ENCODE data around the gene BAD.

Gene BAD

GRCh38 chr11:64275031-64275800 lies 9.2 kb downstream of the BAD start:
- DNase-seq, result no peak

GRCh38 chr11:64269540-64270220 lies 14.8 kb downstream of the BAD start:
- peak; percentile 98 for DNase-seq

GRCh38 chr11:64268893-64269539 lies 15.4 kb downstream of the BAD start:
- peak; percentile 34 for DNase-seq

DNA sequence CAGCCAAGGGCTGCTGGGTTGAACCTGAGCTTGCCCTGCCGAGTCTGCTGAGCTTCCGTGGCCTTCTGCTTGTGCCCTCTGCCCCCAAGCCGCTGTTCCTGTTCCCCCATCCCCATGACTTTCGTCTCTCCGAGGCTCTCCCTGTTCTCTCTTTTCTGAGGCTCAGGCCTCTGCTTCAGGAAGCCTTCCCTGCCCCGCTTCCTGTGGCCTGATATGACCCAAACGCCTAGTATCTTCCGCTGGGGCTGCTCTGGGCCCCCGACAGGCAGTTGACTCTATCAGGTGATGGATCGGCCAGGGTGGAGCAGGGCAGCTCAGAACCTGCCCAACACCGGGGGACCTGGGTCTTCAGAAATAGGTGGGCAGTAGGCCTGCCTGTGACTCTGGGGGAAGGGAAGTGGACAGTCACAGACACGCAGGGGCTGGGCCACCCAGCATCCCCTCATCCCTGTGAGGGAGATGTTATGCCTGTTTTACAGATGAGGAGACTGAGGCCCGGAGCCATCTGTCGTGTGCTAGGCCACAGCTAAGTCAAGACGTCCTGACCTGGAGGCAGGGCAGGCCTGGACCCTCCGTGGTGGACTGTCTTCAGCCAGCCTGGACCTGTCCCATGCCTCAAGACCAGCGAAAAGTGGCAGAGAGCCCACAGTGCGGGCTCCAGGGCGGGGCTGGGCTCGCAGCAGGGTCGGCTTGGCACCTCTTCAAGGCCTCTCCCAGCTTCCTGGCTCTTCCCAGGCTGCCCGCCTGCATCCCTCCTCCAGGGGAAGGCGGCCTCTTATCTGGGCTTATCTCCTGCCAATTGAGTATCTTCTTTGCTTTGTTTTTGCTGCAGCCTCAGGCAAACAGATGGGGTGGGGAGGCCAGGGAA lies 16.2 kb downstream of the BAD start:
- DNase-seq, result no peak

DNA sequence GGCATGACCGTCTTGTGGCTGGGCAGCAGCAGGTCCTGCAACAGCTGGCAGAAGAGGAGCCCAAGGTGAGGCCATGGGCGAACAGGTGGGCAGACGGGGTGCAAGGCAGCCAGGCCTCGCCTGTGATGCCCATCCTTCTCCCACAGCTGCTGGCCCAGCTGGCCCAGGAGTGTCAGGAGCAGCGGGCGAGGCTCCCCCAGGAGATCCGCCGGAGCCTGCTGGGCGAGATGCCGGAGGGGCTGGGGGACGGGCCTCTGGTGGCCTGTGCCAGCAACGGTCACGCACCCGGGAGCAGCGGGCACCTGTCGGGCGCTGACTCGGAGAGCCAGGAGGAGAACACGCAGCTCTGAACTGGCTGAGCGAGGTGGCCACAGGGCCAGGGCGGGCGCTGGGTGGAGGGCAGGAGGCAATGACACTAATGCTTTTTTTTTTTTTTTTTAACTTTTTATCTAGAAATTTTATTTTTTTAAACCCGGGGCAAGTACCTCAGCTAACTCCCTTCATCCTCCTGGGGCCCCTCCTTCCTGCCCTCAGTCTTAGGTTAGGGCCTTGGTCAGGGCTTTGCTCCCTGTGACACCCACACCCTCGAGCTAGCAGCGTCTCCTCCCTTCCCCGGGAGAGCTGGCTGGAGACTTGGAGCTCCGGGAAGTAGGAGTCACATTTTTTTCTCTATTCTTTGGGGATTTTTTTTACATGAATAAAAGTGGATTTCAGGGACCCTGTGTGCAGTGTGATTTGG lies 17.1 kb downstream of the BAD start:
- DNase-seq, result no peak

DNA sequence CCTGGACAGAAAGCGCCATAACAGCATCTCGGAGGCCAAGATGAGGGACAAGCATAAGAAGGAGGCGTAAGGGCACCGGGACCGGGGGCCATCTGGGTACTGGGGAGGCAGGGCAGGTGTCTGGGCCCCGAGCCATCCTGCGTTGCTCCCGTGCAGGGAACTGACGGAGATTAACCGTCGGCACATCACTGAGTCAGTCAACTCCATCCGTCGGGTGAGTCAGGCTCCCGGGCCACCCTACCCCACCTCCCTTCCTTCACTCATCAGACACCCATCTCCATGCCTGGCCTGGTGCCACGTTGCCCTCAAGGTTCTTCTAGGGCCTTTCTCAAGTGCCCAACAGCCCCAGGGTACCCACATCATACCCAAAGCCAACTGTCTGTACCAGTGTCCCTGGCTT lies 18.1 kb downstream of the BAD start:
- DNase-seq, result no peak

DNA sequence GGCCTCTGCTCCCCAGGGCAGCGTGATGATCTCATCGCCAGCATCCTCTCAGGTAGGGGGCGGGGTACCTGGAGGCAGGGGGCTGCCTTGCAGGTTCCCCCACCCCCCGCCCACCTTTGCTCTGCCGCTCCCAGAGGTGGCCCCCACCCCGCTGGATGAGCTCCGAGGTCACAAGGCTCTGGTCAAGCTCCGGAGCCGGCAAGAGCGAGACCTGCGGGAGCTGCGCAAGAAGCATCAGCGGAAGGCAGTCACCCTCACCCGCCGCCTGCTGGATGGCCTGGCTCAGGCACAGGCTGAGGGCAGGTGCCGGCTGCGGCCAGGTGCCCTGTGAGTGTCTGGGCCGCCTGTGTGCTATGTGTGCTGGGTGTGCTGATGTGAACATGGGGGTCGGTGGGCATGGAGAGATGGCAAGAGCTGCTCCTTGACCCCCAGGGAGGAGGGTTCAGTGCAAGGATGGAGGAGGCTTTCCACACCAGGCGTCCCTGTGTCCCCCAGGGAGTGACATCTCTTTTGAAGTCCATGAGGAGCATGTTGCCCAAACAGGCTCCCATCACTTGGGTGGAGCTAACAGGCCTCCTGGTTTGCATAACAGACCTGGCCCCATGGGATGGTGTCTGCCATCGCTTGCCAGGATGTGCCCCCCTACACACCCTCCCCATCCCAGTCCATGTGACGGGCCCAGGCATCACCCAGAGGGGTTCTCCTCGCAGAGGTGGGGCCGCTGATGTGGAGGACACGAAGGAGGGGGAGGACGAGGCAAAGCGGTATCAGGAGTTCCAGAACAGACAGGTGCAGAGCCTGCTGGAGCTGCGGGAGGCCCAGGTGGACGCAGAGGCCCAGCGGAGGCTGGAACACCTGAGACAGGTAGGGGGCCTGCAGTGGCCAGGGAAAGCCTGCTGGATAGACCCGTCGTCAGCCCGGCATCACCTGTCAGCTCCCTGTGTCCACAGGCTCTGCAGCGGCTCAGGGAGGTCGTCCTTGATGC lies 19.0 kb downstream of the BAD start:
- DNase-seq, result no peak

GRCh38 chr11:64264371-64264852 lies 20.1 kb downstream of the BAD start:
- no peak for DNase-seq

DNA sequence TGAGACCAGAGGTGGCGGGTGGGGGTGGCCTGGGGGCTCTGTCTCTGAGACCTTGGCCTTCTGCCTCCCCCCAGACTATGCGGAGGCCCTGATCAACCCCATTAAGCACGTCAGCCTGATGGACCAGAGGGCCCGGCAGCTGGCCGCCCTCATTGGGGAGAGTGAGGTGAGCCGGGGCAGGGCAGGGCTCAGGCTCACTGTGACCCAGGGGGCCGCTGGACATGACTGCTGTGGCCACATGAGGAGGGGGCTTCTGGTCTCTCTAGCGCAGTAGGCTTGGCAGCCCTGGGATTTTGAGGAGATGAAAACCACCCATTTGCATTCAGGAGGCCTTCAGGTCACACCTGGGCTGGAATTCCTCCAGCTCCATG lies 20.5 kb downstream of the BAD start:
- no peak for DNase-seq

GRCh38 chr11:64263021-64263946 lies 21.2 kb downstream of the BAD start:
- DNase-seq, result no peak

- DNase-seq, result no peak
Measured at GRCh38 chr11:64262271-64263002, 22.0 kb downstream of the BAD start.

DNA sequence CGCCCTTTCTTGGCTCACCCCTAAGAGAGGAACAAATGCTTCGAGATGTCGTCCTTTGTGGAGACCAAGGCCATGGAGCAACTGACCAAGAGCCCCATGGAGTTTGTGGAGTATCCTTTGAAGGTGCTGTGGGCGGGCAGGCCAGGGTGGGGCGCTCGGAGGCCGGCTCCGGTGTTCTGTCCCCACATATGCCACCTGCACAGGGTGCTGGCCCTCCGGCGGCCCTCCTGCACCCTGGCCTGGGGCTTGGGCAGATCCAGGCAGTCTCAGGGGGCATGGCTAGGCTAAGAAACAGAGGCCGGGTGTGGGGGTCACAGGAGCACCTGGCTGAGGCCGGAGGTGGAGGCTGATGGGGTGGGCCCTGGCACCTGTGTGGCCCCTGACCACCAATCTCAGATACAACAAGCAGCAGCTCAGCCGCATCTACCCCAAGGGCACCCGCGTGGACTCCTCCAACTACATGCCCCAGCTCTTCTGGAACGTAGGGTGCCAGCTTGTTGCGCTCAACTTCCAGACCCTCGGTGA lies 22.8 kb downstream of the BAD start:
- no peak for DNase-seq

DNA sequence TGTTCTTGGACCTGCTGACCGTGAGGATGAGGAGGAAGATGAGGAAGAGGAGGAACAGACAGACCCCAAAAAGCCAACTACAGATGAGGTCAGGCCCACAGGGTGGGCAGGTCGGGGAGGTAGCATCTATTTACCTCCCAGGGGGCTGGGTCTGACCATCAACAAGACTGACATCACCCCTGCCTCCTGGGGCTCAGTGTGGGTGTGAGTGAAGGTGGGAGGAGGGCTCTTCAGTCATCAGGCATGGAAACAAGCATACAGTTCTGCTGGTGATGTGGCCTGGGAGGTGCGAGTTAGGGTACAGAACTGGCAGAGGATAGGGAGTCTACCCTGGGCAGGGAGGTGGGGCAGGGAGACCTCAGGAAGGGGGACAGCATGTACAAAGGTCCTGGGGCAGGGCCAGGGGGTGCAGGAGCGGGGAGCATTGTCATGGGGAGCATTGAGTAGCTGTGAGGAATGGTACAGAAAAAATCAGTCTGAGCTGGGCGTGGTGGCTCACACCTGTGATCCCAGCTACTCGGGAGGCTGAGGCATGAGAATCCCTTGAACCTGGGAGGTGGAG lies 24.2 kb downstream of the BAD start:
- DNase-seq, result no peak

DNA sequence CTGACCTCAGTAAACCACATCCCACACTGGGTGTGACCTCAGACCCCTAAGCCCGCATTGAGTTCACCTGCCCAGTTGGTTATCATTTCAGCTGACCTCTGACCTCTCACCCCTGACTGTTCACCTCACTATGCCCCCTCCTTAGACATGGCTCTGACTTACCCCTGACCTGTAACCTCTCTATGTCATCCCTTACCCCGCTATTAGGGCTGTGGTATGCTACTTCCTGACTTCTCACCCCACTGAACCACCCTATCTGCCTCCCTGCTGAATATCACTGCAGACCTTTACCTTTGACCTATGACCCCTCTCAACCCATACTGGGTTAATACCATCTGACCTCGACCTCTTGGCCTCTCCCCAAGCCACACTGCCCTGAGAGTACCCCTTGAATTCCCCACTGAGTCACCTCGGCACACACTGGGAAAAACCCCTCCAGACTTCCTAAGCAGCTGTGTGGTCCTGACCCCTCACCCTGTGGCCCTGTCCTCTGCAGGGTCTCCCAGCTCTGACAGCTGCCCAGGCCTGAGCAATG lies 24.9 kb downstream of the BAD start:
- no peak for DNase-seq

DNA sequence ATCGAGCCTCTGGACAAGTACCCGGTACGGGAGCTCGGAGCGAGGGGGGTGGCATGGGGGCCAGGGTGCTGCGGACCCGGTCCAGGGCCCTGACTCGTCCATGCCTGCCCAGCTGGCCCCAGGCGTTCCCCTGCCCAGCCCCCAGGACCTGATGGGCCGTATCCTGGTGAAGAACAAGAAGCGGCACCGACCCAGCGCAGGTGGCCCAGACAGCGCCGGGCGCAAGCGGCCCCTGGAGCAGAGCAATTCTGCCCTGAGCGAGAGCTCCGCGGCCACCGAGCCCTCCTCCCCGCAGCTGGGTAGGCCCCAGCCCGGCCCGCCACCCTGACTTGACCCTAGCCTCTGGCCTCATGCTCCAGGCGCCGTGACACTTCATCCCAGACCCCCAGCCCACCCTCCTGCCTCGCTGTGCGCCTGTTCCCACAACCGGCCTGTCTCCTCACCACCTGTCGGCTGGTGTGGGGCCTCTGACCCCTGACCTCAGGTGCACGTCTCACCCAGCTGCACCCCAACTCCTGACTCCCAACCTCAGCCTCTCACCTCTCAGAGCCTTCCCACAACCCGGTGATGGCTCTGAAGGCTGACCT lies 25.4 kb downstream of the BAD start:
- DNase-seq, result no peak

DNA sequence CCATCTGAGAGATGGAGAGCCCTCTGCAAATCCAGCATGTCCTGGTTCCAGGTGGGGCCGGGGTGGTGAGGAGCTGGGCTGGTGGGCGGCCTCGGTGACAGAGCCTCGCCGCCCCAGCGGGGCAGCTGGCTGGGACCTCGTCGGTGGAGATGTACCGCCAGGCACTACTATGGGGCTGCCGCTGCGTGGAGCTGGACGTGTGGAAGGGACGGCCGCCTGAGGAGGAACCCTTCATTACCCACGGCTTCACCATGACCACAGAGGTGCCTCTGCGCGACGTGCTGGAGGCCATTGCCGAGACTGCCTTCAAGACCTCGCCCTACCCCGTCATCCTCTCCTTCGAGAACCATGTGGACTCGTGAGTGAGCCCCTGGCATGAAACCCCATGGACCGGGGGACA lies 26.1 kb downstream of the BAD start:
- DNase-seq, result no peak

DNA sequence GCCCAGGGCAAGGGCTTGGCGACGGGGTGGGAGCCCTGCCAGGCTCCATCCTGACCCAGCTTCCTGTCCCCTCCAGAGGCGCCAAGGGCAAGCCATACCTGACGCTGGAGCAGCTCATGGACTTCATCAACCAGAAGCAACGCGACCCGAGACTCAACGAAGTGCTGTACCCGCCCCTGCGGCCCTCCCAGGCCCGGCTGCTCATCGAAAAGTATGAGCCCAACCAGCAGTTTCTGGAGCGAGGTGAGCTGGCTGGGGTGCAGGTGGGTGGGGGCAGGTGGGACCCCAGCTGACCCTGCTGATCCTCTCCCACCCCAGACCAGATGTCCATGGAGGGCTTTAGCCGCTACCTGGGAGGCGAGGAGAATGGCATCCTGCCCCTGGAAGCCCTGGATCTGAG lies 28.2 kb downstream of the BAD start:
- no peak for DNase-seq
